Smooth muscle cell (in vitro differentiated cells): Measurements from ENCODE around the gene RPS6KA2. TPM values are rescaled to one million over a fixed set of nuclear protein-coding genes. Genes with fewer than 3 reads are reported as not detected.
"Not testable (repeated sequence)": the region's sequence is repeated elsewhere in the genome, so short reads cannot be mapped to it uniquely, and the experiment has no call there.

ENCODE experiments used
- DNase-seq: peaks from one replicate; lab custom pipeline; 2025; ENCODE audit not compliant: unreplicated experiment; lab: John Stamatoyannopoulos, UW
- H2AFZ ChIP-seq: fragments of 200-600 bp; sonication (generic); 2 replicates; pipeline ENCODE4 v1.6.0; 2016; ENCODE audit warnings: antibody characterized with exemption, low read depth, mild to moderate bottlenecking
- H3F3A ChIP-seq: fragments of 200-600 bp; sonication (generic); 2 replicates; pipeline ENCODE4 v1.6.0; 2017; ENCODE audit warnings: antibody characterized with exemption, low read depth
- H3K27ac ChIP-seq: fragments of 200-600 bp; sonication (generic); 2 replicates; pipeline ENCODE4 v1.5.1; 2016; ENCODE audit warnings: low read depth, mild to moderate bottlenecking
- H3K27me3 ChIP-seq: fragments of 200-600 bp; sonication (generic); 2 replicates; pipeline ENCODE4 v1.6.1; 2016; ENCODE audit warnings: low read depth, mild to moderate bottlenecking
- H3K36me3 ChIP-seq: fragments of 200-600 bp; sonication (generic); 2 replicates; pipeline ENCODE4 v1.5.1; 2016; ENCODE audit warnings: low read depth
- H3K4me1 ChIP-seq: fragments of 200-600 bp; sonication (generic); 2 replicates; pipeline ENCODE4 v1.5.1; 2016; ENCODE audit warnings: low read depth
- H3K4me2 ChIP-seq: fragments of 200-600 bp; sonication (generic); 2 replicates; pipeline ENCODE4 v1.6.0; 2016; ENCODE audit warnings: mild to moderate bottlenecking
- H3K4me3 ChIP-seq: fragments of 200-600 bp; sonication (generic); 2 replicates; pipeline ENCODE4 v1.5.1; 2016; ENCODE audit warnings: mild to moderate bottlenecking
- H3K79me2 ChIP-seq: fragments of 200-600 bp; sonication (generic); 2 replicates; pipeline ENCODE4 v1.6.0; 2016; ENCODE audit warnings: low read depth, mild to moderate bottlenecking
- H3K9ac ChIP-seq: fragments of 200-600 bp; sonication (generic); 2 replicates; pipeline ENCODE4 v1.6.0; 2016; ENCODE audit warnings: low read depth
- H3K9me3 ChIP-seq: fragments of 200-600 bp; sonication (generic); replicated peaks from 2 replicates; pipeline ENCODE4 v1.5.1; 2016; ENCODE audit warnings: low read depth
- H4K20me1 ChIP-seq: fragments of 200-600 bp; sonication (generic); 2 replicates; pipeline ENCODE4 v1.6.0; 2016; ENCODE audit warnings: low read depth
- WGBS: methylation state at CpG from one replicate; pipeline ENCODE4 v1.1.7; 2016; ENCODE audit warnings: low lambda C conversion rate; 5-methylcytosine and 5-hydroxymethylcytosine counted together
- polyA plus RNA-seq: library from polyadenylated mRNA; unstranded; fragments of >200 nt; fragmentation: Nextera tagmentation; extraction: Ambion mirVana; gene quantifications from 2 replicates; pipeline ENCODE4 v1.2.1, GENCODE V29; 2016
- total RNA-seq: library from RNA; depleted of rRNA; stranded (reverse); fragments of >200 nt; gene quantifications from 2 replicates; pipeline ENCODE4 v1.2.3, GENCODE V29; 2014
- TF ChIP-seq, protein P1 (sequence below): fragments of 200-600 bp; sonication (generic); IDR thresholded peaks from 2 replicates; pipeline ENCODE4 v1.5.1; 2017; ENCODE audit warnings: borderline replicate concordance, mild to moderate bottlenecking, antibody characterized with exemption; ENCODE audit not compliant: insufficient read depth, poor library complexity, severe bottlenecking

Gene RPS6KA2
- total and polyA plus RNA-seq, 2 experiments from 2014 or later: 7.8 to 10.4 TPM

DNA sequence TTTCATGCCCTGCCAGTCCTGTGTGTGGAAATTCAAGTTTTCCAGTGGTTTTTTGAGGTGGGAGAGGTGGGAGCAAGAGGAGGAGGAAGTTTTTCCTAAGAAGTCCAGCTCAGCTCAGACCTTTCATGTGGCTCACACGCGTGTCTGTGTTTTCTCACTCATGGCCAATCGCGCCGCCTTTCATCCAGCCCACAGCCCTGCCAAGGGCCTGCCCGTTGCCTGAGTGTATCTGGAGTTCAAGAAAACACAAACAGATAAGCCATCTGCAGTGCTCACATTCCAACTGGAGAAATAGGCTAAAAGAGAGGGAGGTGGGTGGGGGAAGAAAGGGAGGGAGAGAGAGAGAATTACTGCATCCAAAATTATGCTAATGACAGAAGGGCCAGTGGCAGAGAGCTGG lies 231.7 kb downstream of the RPS6KA2 start:
- no peak overlapping the region for H3K9ac ChIP-seq
- no peaks in the 10 kb centered on the region for H3K9me3 ChIP-seq
- no peak overlapping the region for H3K4me3 ChIP-seq
- H3K27ac ChIP-seq: no peak overlapping the region
- no peak overlapping the region for H2AFZ ChIP-seq
- H3F3A ChIP-seq: no peaks in the 10 kb centered on the region
- TF ChIP-seq, protein P1, sequence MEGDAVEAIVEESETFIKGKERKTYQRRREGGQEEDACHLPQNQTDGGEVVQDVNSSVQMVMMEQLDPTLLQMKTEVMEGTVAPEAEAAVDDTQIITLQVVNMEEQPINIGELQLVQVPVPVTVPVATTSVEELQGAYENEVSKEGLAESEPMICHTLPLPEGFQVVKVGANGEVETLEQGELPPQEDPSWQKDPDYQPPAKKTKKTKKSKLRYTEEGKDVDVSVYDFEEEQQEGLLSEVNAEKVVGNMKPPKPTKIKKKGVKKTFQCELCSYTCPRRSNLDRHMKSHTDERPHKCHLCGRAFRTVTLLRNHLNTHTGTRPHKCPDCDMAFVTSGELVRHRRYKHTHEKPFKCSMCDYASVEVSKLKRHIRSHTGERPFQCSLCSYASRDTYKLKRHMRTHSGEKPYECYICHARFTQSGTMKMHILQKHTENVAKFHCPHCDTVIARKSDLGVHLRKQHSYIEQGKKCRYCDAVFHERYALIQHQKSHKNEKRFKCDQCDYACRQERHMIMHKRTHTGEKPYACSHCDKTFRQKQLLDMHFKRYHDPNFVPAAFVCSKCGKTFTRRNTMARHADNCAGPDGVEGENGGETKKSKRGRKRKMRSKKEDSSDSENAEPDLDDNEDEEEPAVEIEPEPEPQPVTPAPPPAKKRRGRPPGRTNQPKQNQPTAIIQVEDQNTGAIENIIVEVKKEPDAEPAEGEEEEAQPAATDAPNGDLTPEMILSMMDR: no peak
- H3K27me3 ChIP-seq: no peaks in the 10 kb centered on the region
- H3K4me1 ChIP-seq: no peaks in the 10 kb centered on the region
- no peaks in the 10 kb centered on the region for H3K79me2 ChIP-seq
- no peaks in the 10 kb centered on the region for H3K36me3 ChIP-seq
- no peak for DNase-seq
- H4K20me1 ChIP-seq: no peaks in the 10 kb centered on the region
- 24% methylated on average over 6 of the region's 6 CpGs for WGBS
- H3K4me2 ChIP-seq: no peak overlapping the region

DNA sequence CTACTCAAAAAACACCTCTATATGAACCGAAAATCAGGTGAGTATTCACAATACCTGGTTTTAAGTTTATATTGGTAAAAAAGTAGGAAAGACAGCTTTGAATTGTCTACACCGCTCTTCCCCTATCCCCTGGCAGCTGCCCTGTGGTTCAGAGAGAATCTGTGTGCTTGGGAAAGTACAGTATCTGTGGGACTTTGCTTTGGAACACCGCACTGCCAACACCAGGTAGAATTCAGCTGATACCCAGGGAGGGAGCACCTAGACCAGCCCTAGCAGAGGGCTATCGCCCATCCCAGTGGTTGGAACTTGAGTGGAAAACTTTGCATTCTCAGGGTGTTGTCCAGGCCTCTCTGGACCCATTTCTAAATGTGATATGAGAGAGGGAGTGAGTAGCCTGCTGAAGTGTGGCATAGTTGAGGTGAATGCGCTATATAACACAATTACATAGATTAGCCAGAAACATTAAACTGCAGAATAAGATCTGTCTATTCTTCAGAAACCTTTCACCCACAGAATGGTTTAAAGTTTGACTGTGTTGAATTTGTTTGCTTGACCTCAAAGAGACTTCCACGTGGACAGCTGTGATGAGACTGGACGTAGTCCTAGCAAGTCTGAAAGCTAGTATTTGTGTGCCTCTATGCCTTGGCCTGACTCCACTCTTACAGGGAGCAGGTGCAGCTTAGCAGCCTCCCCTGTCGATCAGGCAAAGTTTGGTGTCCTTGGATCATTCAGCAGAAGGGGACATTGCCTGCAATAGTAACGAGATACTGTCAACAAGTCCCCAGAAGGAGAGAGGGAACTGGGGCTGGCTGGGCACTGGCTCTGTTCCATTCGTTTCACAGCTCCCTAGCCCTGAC lies 232.8 kb downstream of the RPS6KA2 start:
- H3K4me1 ChIP-seq: no peaks in the 10 kb centered on the region
- H3K9ac ChIP-seq: no peak overlapping the region
- no peak overlapping the region for H3K4me3 ChIP-seq
- H4K20me1 ChIP-seq: no peaks in the 10 kb centered on the region
- H3K4me2 ChIP-seq: no peak overlapping the region
- H3K79me2 ChIP-seq: no peaks in the 10 kb centered on the region
- no peak overlapping the region for H2AFZ ChIP-seq
- no peaks in the 10 kb centered on the region for H3K9me3 ChIP-seq
- WGBS: 90% methylated on average over 10 of the region's 10 CpGs
- H3F3A ChIP-seq: no peaks in the 10 kb centered on the region
- H3K27ac ChIP-seq: no peak overlapping the region
- TF ChIP-seq, protein P1: no peak
- DNase-seq: no peak
- H3K36me3 ChIP-seq: no peaks in the 10 kb centered on the region
- H3K27me3 ChIP-seq: no peaks in the 10 kb centered on the region

DNA sequence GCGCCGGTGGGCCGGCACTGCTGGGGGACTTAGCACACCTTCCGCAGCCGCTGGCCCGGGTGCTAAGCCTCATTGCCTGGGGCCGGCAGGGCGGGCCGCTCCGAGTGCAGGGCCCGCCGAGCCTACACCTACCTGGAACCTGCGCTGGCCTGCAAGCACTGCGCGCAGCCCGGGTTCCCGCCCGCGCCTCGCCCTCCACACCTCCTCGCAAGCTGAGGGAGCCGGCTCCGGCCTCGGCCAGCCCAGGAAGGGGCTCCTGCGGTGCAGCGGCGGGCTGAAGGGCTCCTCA lies 233.6 kb downstream of the RPS6KA2 start:
- no peak for DNase-seq
- Histone ChIP-seq H2AFZ (no peak overlapping the region), H3K4me2 (no peak overlapping the region), H3K9me3 (no peaks in the 10 kb centered on the region), H3K36me3 (no peaks in the 10 kb centered on the region), H3K4me1 (no peaks in the 10 kb centered on the region), H4K20me1 (no peaks in the 10 kb centered on the region), H3K27me3 (no peaks in the 10 kb centered on the region), H3K9ac (no peak overlapping the region), H3K79me2 (no peaks in the 10 kb centered on the region), H3F3A (no peaks in the 10 kb centered on the region), H3K4me3 (no peak overlapping the region), H3K27ac (no peak overlapping the region)
- 95% methylated on average over 27 of the region's 27 CpGs for WGBS
- TF ChIP-seq, protein P1: no peak

DNA sequence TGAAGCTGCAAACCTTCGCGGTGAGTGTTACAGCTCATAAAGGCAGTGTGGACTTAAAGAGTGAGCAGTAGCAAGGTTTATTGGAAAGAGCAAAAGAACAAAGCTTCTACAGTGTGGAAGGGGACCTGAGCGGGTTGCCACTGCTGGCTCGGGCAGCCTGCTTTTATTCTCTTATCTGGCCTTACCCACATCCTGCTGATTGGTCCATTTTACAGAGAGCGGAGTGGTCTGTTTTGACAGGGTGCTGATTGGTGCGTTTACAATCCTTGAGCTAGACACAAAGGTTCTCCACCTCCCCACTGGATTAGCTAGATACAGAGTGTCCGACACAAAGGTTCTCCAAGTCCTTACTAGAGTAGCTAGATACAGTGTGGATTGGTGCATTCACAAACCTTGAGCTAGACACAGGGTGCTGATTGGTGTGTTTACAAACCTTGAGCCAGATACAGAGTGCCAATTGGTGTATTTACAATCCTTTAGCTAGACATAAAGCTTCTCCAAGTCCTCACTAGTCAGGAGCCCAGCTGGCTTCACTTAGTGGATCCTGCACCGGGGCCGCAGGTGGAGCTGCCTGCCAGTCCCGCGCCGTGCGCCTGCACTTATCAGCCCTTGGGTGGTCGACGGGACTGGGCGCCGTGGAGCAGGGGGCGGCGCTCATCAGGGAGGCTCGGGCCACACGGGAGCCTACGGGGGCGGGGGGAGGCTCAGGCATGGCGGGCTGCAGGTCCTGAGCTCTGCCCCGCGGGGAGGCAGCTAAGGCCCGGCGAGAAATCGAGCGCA lies 234.1 kb downstream of the RPS6KA2 start:
- H2AFZ ChIP-seq, H3F3A ChIP-seq, H4K20me1 ChIP-seq, H3K36me3 ChIP-seq, H3K27ac ChIP-seq, H3K9me3 ChIP-seq, H3K4me1 ChIP-seq, H3K79me2 ChIP-seq, H3K4me3 ChIP-seq, H3K9ac ChIP-seq, H3K27me3 ChIP-seq, H3K4me2 ChIP-seq, DNase-seq: not testable (repeated sequence)
- 90% methylated on average over 25 of the region's 30 CpGs for WGBS
